ENCODE measurements around the gene APOBEC3A.

APOBEC3A gene

GRCh38 chr22:38986629-38987028 lies 29.2 kb downstream of the APOBEC3A start:
- TF ChIP-seq TAF1 (IDR thresholded peaks at IDR 0.05; ENCODE audit: borderline replicate concordance, insufficient read depth, low read length) = no peak
- no peak for TF ChIP-seq SIN3A (IDR thresholded peaks at IDR 0.05; ENCODE audit: borderline replicate concordance, insufficient read depth, low read length)
- TF ChIP-seq FOXP2 (optimal IDR thresholded peaks at IDR 0.05; ENCODE audit: borderline replicate concordance, extremely low read depth, extremely low read length, insufficient read depth) = no peak
- TF ChIP-seq REST (IDR thresholded peaks at IDR 0.05; ENCODE audit: insufficient read depth in 1 of 2, low read depth in 2 of 2, low read length in 2 of 2) = no peak
- no peak for TF ChIP-seq POLR2AphosphoS5 (IDR thresholded peaks at IDR 0.05; ENCODE audit: low read depth, low read length)

GRCh38 chr22:38987171-38987895 lies 29.9 kb downstream of the APOBEC3A start:
- TF ChIP-seq SIN3A (IDR thresholded peaks at IDR 0.05; ENCODE audit: borderline replicate concordance, insufficient read depth, low read length) (no peak), FOXP2 (optimal IDR thresholded peaks at IDR 0.05; ENCODE audit: borderline replicate concordance, extremely low read depth, extremely low read length, insufficient read depth) (no peak), POLR2AphosphoS5 (IDR thresholded peaks at IDR 0.05; ENCODE audit: low read depth, low read length) (no peak), REST (IDR thresholded peaks at IDR 0.05; ENCODE audit: insufficient read depth in 1 of 2, low read depth in 2 of 2, low read length in 2 of 2) (no peak), TAF1 (IDR thresholded peaks at IDR 0.05; ENCODE audit: borderline replicate concordance, insufficient read depth, low read length) (no peak)

GRCh38 chr22:38989466-38989865 lies 32.1 kb downstream of the APOBEC3A start:
- TF ChIP-seq POLR2AphosphoS5 (IDR thresholded peaks at IDR 0.05; ENCODE audit: low read depth, low read length) (no peak), SIN3A (IDR thresholded peaks at IDR 0.05; ENCODE audit: borderline replicate concordance, insufficient read depth, low read length) (no peak), FOXP2 (optimal IDR thresholded peaks at IDR 0.05; ENCODE audit: borderline replicate concordance, extremely low read depth, extremely low read length, insufficient read depth) (no peak), TAF1 (IDR thresholded peaks at IDR 0.05; ENCODE audit: borderline replicate concordance, insufficient read depth, low read length) (no peak), REST (IDR thresholded peaks at IDR 0.05; ENCODE audit: insufficient read depth in 1 of 2, low read depth in 2 of 2, low read length in 2 of 2) (no peak)

GRCh38 chr22:38996105-38996504 lies 38.7 kb downstream of the APOBEC3A start:
- TF ChIP-seq POLR2AphosphoS5 (IDR thresholded peaks at IDR 0.05; ENCODE audit: low read depth, low read length) (no peak), TAF1 (IDR thresholded peaks at IDR 0.05; ENCODE audit: borderline replicate concordance, insufficient read depth, low read length) (no peak), SIN3A (IDR thresholded peaks at IDR 0.05; ENCODE audit: borderline replicate concordance, insufficient read depth, low read length) (no peak), REST (IDR thresholded peaks at IDR 0.05; ENCODE audit: insufficient read depth in 1 of 2, low read depth in 2 of 2, low read length in 2 of 2) (no peak), FOXP2 (optimal IDR thresholded peaks at IDR 0.05; ENCODE audit: borderline replicate concordance, extremely low read depth, extremely low read length, insufficient read depth) (no peak)
